CD4-positive, alpha-beta T cell treated with Interleukin-17A for 4 hours (primary cell): ENCODE data around the gene ZC3H8.

ENCODE experiments used
- DNase-seq: peaks from one replicate; pipeline ENCODE4 v3.0.0-alpha.2; 2020; ENCODE audit warnings: mixed read lengths

ZC3H8 gene

GRCh38 chr2:112162956-112163355, 91.9 kb downstream of the ZC3H8 start:
- no peak for DNase-seq

- DNase-seq, result no peak
Measured at GRCh38 chr2:112162341-112162740, 92.5 kb downstream of the ZC3H8 start.
